Nephron (organoid): ENCODE measurements around the gene SLN.
A peak's percentile ranks its signal among the peaks of the same experiment; 100 is the strongest.

ENCODE experiments used
- H3K27ac Mint-ChIP-seq, 3 experiments: 2 replicates each; pipeline ENCODE4 v1.8.0; 2020; ENCODE audit warnings: mixed read lengths in 3 of 3, mild to moderate bottlenecking in 2 of 3, moderate library complexity in 1 of 3
- H3K27me3 Mint-ChIP-seq: 2 replicates; pipeline ENCODE4 v1.8.0; 2021; ENCODE audit warnings: low read depth, mild to moderate bottlenecking, moderate library complexity, mixed read lengths
- H3K36me3 Mint-ChIP-seq: 2 replicates; pipeline ENCODE4 v1.8.0; 2020; ENCODE audit warnings: low read depth, mixed read lengths
- H3K4me1 Mint-ChIP-seq: 2 replicates; pipeline ENCODE4 v1.8.0; 2020; ENCODE audit warnings: mixed read lengths
- H3K4me3 Mint-ChIP-seq, 3 experiments: 2 replicates each; pipeline ENCODE4 v1.8.0; 2020; ENCODE audit warnings: mild to moderate bottlenecking in 3 of 3, mixed read lengths in 3 of 3, moderate library complexity in 2 of 3
- H3K9me3 Mint-ChIP-seq: 2 replicates; pipeline ENCODE4 v1.8.0; 2020; ENCODE audit warnings: mixed read lengths
- TF ChIP-seq, protein P1 (sequence below), 3 experiments: fragments of 200-600 bp; sonication (generic); IDR thresholded peaks; one replicate each; pipeline ENCODE4 v1.5.0; 2021; ENCODE audit warnings: antibody characterized with exemption in 3 of 3; ENCODE audit not compliant: unreplicated experiment in 3 of 3

Gene SLN

DNA sequence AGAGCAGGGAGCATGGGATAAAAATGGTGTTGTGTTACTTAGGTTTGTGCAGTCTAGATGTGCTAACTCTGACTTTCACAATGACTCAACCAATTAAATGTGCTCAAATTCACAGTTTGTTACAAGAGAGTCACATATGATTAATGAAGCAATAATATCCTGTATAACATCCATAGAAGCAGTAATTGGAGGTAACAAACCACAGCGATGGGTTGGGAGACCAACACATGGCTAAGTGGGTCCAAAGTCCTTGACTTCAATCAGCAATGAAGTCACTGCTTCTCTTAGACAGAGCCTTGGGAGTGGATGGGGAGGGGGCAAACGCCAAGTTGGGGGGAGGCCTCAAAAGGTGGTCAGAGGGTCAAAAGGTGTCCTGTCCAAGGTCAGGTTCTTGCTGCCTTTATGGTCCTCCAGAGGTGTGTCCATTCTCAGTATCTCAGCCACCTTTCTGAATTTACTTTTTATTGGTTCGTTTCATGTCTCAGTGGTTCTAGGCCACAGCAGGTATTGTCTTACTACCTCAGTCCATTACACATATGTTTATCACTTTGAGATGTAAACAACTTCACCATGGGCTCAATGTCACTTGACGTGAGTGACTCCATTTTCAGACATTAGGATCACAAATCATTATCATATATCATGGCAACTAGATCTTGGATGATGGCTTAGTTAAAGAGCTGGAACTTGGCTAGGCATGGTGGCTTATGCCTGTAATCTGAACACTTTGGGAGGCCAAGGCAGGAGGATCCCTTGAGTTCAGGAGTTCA, 32.4 kb downstream of the SLN start:
- peak overlapping the region in 2 of 3 experiments; percentile 10 to 46 for H3K27ac Mint-ChIP-seq
- no peak overlapping the region for H3K4me3 Mint-ChIP-seq
- no peaks in the 10 kb centered on the region for H3K36me3 Mint-ChIP-seq
- TF ChIP-seq, protein P1, sequence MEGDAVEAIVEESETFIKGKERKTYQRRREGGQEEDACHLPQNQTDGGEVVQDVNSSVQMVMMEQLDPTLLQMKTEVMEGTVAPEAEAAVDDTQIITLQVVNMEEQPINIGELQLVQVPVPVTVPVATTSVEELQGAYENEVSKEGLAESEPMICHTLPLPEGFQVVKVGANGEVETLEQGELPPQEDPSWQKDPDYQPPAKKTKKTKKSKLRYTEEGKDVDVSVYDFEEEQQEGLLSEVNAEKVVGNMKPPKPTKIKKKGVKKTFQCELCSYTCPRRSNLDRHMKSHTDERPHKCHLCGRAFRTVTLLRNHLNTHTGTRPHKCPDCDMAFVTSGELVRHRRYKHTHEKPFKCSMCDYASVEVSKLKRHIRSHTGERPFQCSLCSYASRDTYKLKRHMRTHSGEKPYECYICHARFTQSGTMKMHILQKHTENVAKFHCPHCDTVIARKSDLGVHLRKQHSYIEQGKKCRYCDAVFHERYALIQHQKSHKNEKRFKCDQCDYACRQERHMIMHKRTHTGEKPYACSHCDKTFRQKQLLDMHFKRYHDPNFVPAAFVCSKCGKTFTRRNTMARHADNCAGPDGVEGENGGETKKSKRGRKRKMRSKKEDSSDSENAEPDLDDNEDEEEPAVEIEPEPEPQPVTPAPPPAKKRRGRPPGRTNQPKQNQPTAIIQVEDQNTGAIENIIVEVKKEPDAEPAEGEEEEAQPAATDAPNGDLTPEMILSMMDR (IDR thresholded peaks at IDR 0.05; ENCODE audit: unreplicated experiment in 3 of 3): no peak
- H3K4me1 Mint-ChIP-seq: peaks cover 22% of the 10 kb centered on the region
- H3K9me3 Mint-ChIP-seq: no peaks in the 10 kb centered on the region
- H3K27me3 Mint-ChIP-seq: peaks cover 13% of the 10 kb centered on the region

DNA sequence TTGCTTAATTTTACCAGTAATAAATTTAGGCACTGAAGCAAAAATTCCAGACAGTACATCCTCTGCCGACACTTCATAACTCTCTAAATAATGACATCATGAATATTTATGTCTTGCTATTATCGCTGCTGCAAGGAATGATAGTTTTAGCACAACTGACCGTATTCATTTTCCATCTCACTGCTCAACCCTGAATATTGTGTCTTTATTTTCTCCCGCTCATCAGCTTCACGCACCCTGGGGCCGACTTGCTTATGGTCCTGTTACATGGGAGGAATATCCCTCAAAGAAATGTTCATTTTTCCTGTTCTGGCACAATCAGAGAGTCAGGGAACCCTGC, 33.3 kb downstream of the SLN start:
- TF ChIP-seq, protein P1 (IDR thresholded peaks at IDR 0.05; ENCODE audit: unreplicated experiment in 3 of 3): no peak

DNA sequence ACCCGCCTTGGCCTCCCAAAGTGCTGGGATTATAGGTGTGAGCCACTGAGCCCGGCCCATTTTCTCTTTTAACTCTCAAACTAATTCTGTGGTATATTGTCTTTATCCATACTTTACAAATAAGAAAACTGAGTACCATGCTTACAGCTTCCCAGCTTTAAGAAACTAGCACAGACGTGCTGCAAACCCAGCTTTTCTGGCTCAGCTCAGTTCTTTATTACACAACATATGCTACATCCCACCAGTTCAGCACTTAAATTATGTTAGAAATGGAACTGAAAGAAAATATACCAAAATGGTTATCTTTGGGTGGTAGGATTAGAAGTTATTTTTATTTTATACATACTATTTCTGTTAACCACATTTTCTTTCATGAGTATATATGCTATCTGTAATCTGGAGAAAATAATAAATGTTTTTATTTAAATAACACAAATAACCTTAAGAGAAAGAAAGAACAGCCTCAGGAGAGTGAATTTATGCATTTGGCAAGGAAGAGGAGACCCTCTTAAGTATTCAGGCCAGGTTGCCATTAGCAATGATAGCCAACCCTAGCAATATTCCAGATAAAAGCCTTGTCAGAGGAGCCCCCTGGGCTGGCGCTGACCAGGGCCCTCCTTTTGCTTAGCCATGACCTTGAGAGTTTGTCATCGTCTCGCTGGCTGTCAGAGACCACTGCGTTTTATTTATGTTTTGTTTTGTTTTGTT, 33.8 kb downstream of the SLN start:
- Mint-ChIP-seq H3K4me3 (no peak overlapping the region), H3K4me1 (peaks cover 22% of the 10 kb centered on the region), H3K9me3 (no peaks in the 10 kb centered on the region), H3K27me3 (peaks cover 20% of the 10 kb centered on the region), H3K36me3 (no peaks in the 10 kb centered on the region), H3K27ac (peak overlapping the region; percentile 46 to 86 (median 53))
- TF ChIP-seq, protein P1 (IDR thresholded peaks at IDR 0.05; ENCODE audit: unreplicated experiment in 3 of 3): no peak

More for the DNA sequence above, 33.3 kb downstream of the SLN start:
- Mint-ChIP-seq H3K9me3 (no peaks in the 10 kb centered on the region), H3K27me3 (peaks cover 20% of the 10 kb centered on the region), H3K36me3 (no peaks in the 10 kb centered on the region), H3K4me1 (peaks cover 22% of the 10 kb centered on the region), H3K4me3 (peak overlapping the region in 2 of 3 experiments; percentile 0 to 7), H3K27ac (peak overlapping the region; percentile 10 to 46 (median 21))

DNA sequence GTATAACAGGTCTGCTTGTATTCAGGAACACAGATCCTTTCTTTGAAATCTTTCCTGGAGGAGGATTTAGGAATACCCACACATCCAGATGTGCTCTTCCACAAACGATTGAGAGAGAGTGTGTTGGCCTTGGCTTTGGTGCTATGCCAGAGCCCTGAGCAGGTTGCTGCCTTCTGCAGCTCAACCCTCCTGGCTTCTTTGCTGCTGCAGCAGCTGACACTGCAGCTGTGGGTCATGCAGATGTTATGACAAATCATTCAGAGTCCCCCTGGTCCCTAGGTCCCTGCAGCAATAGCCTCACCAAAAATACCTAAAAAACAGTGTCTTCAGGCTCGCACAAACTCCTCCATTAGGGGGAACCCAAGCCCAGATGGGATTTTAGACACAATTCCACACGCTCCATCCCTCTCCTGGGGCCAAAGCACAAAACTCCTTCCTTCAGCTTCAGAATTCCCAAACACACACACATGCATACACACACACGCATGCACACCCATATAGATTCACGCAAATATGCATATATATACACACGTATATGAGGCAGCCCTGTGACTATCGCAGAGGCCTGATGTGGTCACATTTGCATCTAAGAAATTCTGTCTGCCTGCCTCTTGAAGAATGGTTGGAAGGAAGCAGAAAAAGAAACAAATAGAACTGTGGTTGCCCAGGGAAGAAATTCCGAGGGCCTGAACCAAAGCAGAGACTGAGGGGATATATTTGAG, 35.4 kb downstream of the SLN start:
- no peak overlapping the region for H3K4me3 Mint-ChIP-seq
- H3K27me3 Mint-ChIP-seq: peaks cover 16% of the 10 kb centered on the region
- no peaks in the 10 kb centered on the region for H3K9me3 Mint-ChIP-seq
- peak overlapping the region in 2 of 3 experiments; percentile 30 to 42 for H3K27ac Mint-ChIP-seq
- TF ChIP-seq, protein P1 (IDR thresholded peaks at IDR 0.05; ENCODE audit: unreplicated experiment in 3 of 3): no peak
- peaks cover 22% of the 10 kb centered on the region for H3K4me1 Mint-ChIP-seq
- H3K36me3 Mint-ChIP-seq: no peaks in the 10 kb centered on the region

DNA sequence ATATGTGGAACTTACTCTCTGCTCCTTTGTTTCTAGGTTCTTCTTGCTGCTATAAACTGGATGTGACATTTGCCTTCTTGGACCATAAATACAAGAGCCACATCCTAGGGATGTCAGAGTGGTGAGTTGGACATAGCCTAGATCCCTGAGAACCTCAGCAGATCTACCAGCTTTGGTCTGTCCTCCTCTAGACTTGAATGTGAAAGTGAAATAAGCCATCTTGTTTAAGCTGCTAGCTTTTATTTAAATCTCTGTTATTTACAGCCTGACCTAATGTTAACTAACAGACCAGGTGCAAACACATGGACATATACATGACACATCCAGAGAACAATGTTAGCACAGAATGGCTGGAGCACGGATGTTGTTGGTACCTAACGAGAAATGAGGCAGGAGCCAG, 36.0 kb downstream of the SLN start:
- peaks cover 22% of the 10 kb centered on the region for H3K4me1 Mint-ChIP-seq
- H3K4me3 Mint-ChIP-seq: no peak overlapping the region
- H3K27ac Mint-ChIP-seq: no peak overlapping the region
- peaks cover 16% of the 10 kb centered on the region for H3K27me3 Mint-ChIP-seq
- no peaks in the 10 kb centered on the region for H3K9me3 Mint-ChIP-seq
- TF ChIP-seq, protein P1 (IDR thresholded peaks at IDR 0.05; ENCODE audit: unreplicated experiment in 3 of 3): no peak
- H3K36me3 Mint-ChIP-seq: no peaks in the 10 kb centered on the region
